ENCODE data around the gene SORCS1. TPM values are rescaled to one million over a fixed set of nuclear protein-coding genes. Genes with fewer than 3 reads are reported as not detected.

Gene SORCS1
- total and polyA plus RNA-seq, 2 of the 13 experiments (the other 11 are each of a cell fraction or from before 2014, with no cell fraction given): not detected

DNA sequence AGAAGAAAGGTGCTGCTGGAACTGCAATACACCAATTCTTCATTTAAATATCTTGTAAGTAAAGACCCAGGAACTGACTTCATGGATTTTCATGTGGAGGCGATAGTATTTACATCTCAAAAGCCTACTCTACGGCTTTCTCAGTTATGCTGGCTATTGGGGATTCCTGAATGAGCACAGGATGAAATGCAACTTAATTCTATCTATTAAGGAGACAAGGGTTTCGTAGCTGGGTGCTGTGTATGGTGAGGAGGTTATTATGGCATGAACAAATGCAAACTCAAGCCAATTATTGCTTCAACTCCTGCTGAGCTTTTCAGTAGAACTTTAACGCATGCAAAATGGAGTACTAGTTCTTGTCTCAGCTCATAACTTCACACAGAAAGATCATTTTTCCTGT is 251.2 kb downstream of the SORCS1 start:
- H3K4me3 ChIP-seq (replicated peaks in 1 of 3; ENCODE audit: insufficient read depth in 1 of 3, low read depth in 2 of 3, low read length in 3 of 3): no peak overlapping the region
- TF ChIP-seq ZNF724P (CRISPR knock-in tag; IDR thresholded peaks at IDR 0.05; ENCODE audit: borderline replicate concordance) (no peak), WIZ (CRISPR knock-in tag; IDR thresholded peaks at IDR 0.05) (no peak), PLRG1 (conservative IDR thresholded peaks at IDR 0.05) (no peak), ATM (IDR thresholded peaks at IDR 0.05; ENCODE audit: borderline replicate concordance) (no peak), RARA (CRISPR knock-in tag; IDR thresholded peaks at IDR 0.05) (no peak), RFX3 (CRISPR knock-in tag; IDR thresholded peaks at IDR 0.05) (no peak), ZNF263 (CRISPR knock-in tag; IDR thresholded peaks at IDR 0.05) (no peak), ZNF7 (CRISPR knock-in tag; IDR thresholded peaks at IDR 0.05) (no peak), MIER2 (CRISPR knock-in tag; IDR thresholded peaks at IDR 0.05) (no peak), ZNF766 (CRISPR knock-in tag; IDR thresholded peaks at IDR 0.05; ENCODE audit: borderline replicate concordance) (no peak), ZFP1 (CRISPR knock-in tag; IDR thresholded peaks at IDR 0.05) (no peak), KDM5B (CRISPR knock-in tag; IDR thresholded peaks at IDR 0.05; ENCODE audit: borderline replicate concordance) (no peak), ZNF879 (CRISPR knock-in tag; IDR thresholded peaks at IDR 0.05) (no peak), SOX6 (IDR thresholded peaks at IDR 0.05) (no peak), SOX6 (CRISPR knock-in tag; IDR thresholded peaks at IDR 0.05) (no peak), SUZ12 (IDR thresholded peaks at IDR 0.05; ENCODE audit: low read depth, low read length) (no peak), NFE2 (CRISPR knock-in tag; IDR thresholded peaks at IDR 0.05) (no peak)
- TF ChIP-seq, protein P1, sequence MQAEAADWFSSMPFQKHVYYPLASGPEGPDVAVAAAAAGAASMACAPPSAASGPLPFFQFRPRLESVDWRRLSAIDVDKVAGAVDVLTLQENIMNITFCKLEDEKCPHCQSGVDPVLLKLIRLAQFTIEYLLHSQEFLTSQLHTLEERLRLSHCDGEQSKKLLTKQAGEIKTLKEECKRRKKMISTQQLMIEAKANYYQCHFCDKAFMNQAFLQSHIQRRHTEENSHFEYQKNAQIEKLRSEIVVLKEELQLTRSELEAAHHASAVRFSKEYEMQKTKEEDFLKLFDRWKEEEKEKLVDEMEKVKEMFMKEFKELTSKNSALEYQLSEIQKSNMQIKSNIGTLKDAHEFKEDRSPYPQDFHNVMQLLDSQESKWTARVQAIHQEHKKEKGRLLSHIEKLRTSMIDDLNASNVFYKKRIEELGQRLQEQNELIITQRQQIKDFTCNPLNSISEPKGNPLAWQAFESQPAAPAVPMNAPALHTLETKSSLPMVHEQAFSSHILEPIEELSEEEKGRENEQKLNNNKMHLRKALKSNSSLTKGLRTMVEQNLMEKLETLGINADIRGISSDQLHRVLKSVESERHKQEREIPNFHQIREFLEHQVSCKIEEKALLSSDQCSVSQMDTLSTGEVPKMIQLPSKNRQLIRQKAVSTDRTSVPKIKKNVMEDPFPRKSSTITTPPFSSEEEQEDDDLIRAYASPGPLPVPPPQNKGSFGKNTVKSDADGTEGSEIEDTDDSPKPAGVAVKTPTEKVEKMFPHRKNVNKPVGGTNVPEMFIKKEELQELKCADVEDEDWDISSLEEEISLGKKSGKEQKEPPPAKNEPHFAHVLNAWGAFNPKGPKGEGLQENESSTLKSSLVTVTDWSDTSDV (CRISPR knock-in tag; IDR thresholded peaks at IDR 0.05): no peak
- TF ChIP-seq, protein P2, sequence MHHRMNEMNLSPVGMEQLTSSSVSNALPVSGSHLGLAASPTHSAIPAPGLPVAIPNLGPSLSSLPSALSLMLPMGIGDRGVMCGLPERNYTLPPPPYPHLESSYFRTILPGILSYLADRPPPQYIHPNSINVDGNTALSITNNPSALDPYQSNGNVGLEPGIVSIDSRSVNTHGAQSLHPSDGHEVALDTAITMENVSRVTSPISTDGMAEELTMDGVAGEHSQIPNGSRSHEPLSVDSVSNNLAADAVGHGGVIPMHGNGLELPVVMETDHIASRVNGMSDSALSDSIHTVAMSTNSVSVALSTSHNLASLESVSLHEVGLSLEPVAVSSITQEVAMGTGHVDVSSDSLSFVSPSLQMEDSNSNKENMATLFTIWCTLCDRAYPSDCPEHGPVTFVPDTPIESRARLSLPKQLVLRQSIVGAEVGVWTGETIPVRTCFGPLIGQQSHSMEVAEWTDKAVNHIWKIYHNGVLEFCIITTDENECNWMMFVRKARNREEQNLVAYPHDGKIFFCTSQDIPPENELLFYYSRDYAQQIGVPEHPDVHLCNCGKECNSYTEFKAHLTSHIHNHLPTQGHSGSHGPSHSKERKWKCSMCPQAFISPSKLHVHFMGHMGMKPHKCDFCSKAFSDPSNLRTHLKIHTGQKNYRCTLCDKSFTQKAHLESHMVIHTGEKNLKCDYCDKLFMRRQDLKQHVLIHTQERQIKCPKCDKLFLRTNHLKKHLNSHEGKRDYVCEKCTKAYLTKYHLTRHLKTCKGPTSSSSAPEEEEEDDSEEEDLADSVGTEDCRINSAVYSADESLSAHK (CRISPR knock-in tag; IDR thresholded peaks at IDR 0.05; ENCODE audit: borderline replicate concordance): no peak
- TF ChIP-seq, protein P3, sequence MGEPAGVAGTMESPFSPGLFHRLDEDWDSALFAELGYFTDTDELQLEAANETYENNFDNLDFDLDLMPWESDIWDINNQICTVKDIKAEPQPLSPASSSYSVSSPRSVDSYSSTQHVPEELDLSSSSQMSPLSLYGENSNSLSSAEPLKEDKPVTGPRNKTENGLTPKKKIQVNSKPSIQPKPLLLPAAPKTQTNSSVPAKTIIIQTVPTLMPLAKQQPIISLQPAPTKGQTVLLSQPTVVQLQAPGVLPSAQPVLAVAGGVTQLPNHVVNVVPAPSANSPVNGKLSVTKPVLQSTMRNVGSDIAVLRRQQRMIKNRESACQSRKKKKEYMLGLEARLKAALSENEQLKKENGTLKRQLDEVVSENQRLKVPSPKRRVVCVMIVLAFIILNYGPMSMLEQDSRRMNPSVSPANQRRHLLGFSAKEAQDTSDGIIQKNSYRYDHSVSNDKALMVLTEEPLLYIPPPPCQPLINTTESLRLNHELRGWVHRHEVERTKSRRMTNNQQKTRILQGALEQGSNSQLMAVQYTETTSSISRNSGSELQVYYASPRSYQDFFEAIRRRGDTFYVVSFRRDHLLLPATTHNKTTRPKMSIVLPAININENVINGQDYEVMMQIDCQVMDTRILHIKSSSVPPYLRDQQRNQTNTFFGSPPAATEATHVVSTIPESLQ (CRISPR knock-in tag; conservative IDR thresholded peaks at IDR 0.05): no peak

More for the DNA sequence above, 251.2 kb downstream of the SORCS1 start:
- Histone ChIP-seq H3K27me3 (ENCODE audit: control insufficient read depth in 1 of 2, insufficient read depth in 2 of 2, low read length in 2 of 2) (no peaks in the 10 kb centered on the region), H3K9ac (ENCODE audit: insufficient read depth, low read depth, low read length) (no peak overlapping the region), H3K9me3 (ENCODE audit: low read length) (peaks cover 34% of the 10 kb centered on the region), H3K4me2 (ENCODE audit: low read depth, low read length) (no peak overlapping the region), H3K79me2 (ENCODE audit: insufficient read depth, low read length) (no peaks in the 10 kb centered on the region), H3K27ac (ENCODE audit: extremely low read length, insufficient read depth, low read length) (no peak overlapping the region), H4K20me1 (ENCODE audit: insufficient read depth, low read length) (no peaks in the 10 kb centered on the region), H3K4me1 (ENCODE audit: insufficient read depth, low read length) (no peaks in the 10 kb centered on the region), H2AFZ (ENCODE audit: low read length) (no peak overlapping the region), H3K36me3 (replicated peaks in 1 of 2; ENCODE audit: control insufficient read depth in 1 of 2, insufficient read depth in 2 of 2, low read length in 2 of 2) (no peaks in the 10 kb centered on the region)
- intact Hi-C loops (cut with micrococcal nuclease; ENCODE audit: unreplicated experiment): no loop called here
- ChIA-PET CTCF (ENCODE audit: low intra/inter-chr PET ratio, low total read pairs) (no interaction called here), POLR2A (no interaction called here)
- in situ Hi-C loops (cut with HindIII; ENCODE audit: extremely low pct_ligation_motif_present, low pct_unique_long_range_greater_than_20kb): no loop called here
- BruUV-seq (replicated peaks): no TSS peak
- FAIRE-seq (no peak), ATAC-seq (no peak), DNase-seq (ENCODE audit: low spot score) (no peak)
- 43% methylated on average over 4 of the region's 4 CpGs for WGBS (ENCODE audit: low lambda C conversion rate)

All from HepG2 (cell line).